SK-N-SH (cell line): ENCODE measurements around the gene OR4S1. TPM values are rescaled to one million over a fixed set of nuclear protein-coding genes. Genes with fewer than 3 reads are reported as not detected.

ENCODE experiments used
- CTCF ChIA-PET: fragments of 300-600, 350-600 bp; formaldehyde crosslinking; extraction: SDS; loops from one replicate; lab custom pipeline; 2021; lab: Yijun Ruan, JAX
- POLR2A ChIA-PET: fragments of 350-600 bp; sonication (Branson Sonifier 250); formaldehyde crosslinking; extraction: SDS; loops from one replicate; lab custom pipeline; 2020; ENCODE audit warnings: antibody characterized with exemption, inconsistent platforms; lab: Yijun Ruan, JAX
- DNase-seq: peaks from one replicate; pipeline ENCODE4 v3.0.0; 2012
- H2AFZ ChIP-seq: fragments of 200-600 bp; sonication (generic); 2 replicates; pipeline ENCODE4 v1.8.1; 2016; ENCODE audit warnings: antibody characterized with exemption, mild to moderate bottlenecking, low read depth
- H3F3A ChIP-seq: fragments of 200-600 bp; sonication (generic); replicated peaks from 2 replicates; pipeline ENCODE3; 2016; ENCODE audit warnings: antibody characterized with exemption, mild to moderate bottlenecking; ENCODE audit not compliant: insufficient read depth
- H3K27ac ChIP-seq, 2 experiments: fragments of 200-500 bp in 1 of 2; fragments of 200-600 bp in 1 of 2; sonication (Bioruptor generic) in 1 of 2; sonication (generic), shearing (Covaris generic) in 1 of 2; 2 replicates each; pipeline versions ENCODE4 v1.5.1 to v1.6.1; 2014 to 2016; ENCODE audit warnings: low read depth in 2 of 2, inconsistent platforms in 1 of 2, low read length in 1 of 2, mild to moderate bottlenecking in 1 of 2, mixed read lengths in 1 of 2
- H3K27me3 ChIP-seq: fragments of 200-600 bp; sonication (generic), shearing (Covaris generic); 2 replicates; pipeline ENCODE4 v1.6.1; 2016; ENCODE audit warnings: mixed run types; ENCODE audit not compliant: insufficient read depth
- H3K36me3 ChIP-seq, 2 experiments: fragments of 200-500 bp in 1 of 2; fragments of 200-600 bp in 1 of 2; sonication (Bioruptor generic) in 1 of 2; sonication (generic) in 1 of 2; replicated peaks in 1 of 2; 2 replicates each; pipeline versions ENCODE3 to v1.5.1; 2014 to 2016; ENCODE audit warnings: low read length in 1 of 2, mild to moderate bottlenecking in 1 of 2; ENCODE audit not compliant: insufficient read depth in 2 of 2, control insufficient read depth in 1 of 2
- H3K4me1 ChIP-seq, 2 experiments: fragments of 200-500 bp in 1 of 2; fragments of 200-600 bp in 1 of 2; sonication (Bioruptor generic) in 1 of 2; sonication (generic), shearing (Covaris generic) in 1 of 2; 2 replicates each; pipeline versions ENCODE4 v1.5.1 to v1.6.1; 2014 to 2016; ENCODE audit warnings: low read depth in 1 of 2, low read length in 1 of 2, mixed run types in 1 of 2; ENCODE audit not compliant: insufficient read depth in 2 of 2, control insufficient read depth in 1 of 2
- H3K4me2 ChIP-seq: fragments of 200-600 bp; sonication (generic), shearing (Covaris generic); 2 replicates; pipeline ENCODE4 v1.6.1; 2017; ENCODE audit warnings: mixed run types
- H3K4me3 ChIP-seq, 2 experiments: fragments of 200-500 bp in 1 of 2; fragments of 200-600 bp in 1 of 2; sonication (Bioruptor generic) in 1 of 2; sonication (generic), shearing (Covaris generic) in 1 of 2; 2 replicates each; pipeline versions ENCODE4 v1.5.1 to v1.8.1; 2014 to 2016; ENCODE audit warnings: low read depth in 2 of 2, inconsistent platforms in 1 of 2, low read length in 1 of 2, mild to moderate bottlenecking in 1 of 2, mixed read lengths in 1 of 2, moderate library complexity in 1 of 2
- H3K79me2 ChIP-seq: fragments of 200-600 bp; sonication (generic); 2 replicates; pipeline ENCODE4 v1.8.1; 2017; ENCODE audit warnings: mild to moderate bottlenecking; ENCODE audit not compliant: insufficient read depth
- H3K9ac ChIP-seq: fragments of 200-600 bp; sonication (generic); 2 replicates; pipeline ENCODE4 v1.6.1; 2017; ENCODE audit warnings: mixed run types
- H3K9me2 ChIP-seq: fragments of 200-600 bp; sonication (generic); 2 replicates; pipeline ENCODE4 v1.6.1; 2017; ENCODE audit warnings: mixed run types
- H3K9me3 ChIP-seq: fragments of 200-600 bp; sonication (generic); 2 replicates; pipeline ENCODE4 v1.6.1; 2017; ENCODE audit warnings: mixed run types, mild to moderate bottlenecking, moderate library complexity
- H4K20me1 ChIP-seq: fragments of 200-600 bp; sonication (generic); 2 replicates; pipeline ENCODE4 v1.6.1; 2017; ENCODE audit warnings: mild to moderate bottlenecking, mixed run types; ENCODE audit not compliant: insufficient read depth
- ELF1 ChIP-seq: IDR thresholded peaks from 2 replicates; pipeline ENCODE4 v1.4.0; 2012
- EP300 ChIP-seq, 2 experiments: IDR thresholded peaks; 2 replicates each; pipeline versions ENCODE4 v1.4.0 to v1.6.1; 2012; ENCODE audit warnings: borderline replicate concordance in 1 of 2, low read depth in 1 of 2, low read length in 1 of 2
- FOXJ3 ChIP-seq: sonication (generic); formaldehyde crosslinking; IDR thresholded peaks from 2 replicates; pipeline ENCODE4 v1.5.1; 2020; ENCODE audit warnings: mild to moderate bottlenecking, missing genetic modification reagents
- GATA2 ChIP-seq: sonication (generic); formaldehyde crosslinking; IDR thresholded peaks from 2 replicates; pipeline ENCODE4 v1.5.0; 2020; ENCODE audit warnings: mild to moderate bottlenecking, missing genetic modification reagents
- IRF3 ChIP-seq: fragments of 150-350 bp; IDR thresholded peaks from 2 replicates; pipeline ENCODE4 v1.6.1; 2016; ENCODE audit warnings: mild to moderate bottlenecking, low read depth, low read length
- JUND ChIP-seq: IDR thresholded peaks from 2 replicates; pipeline ENCODE4 v1.4.0; 2012
- MAX ChIP-seq: IDR thresholded peaks from 2 replicates; pipeline ENCODE4 v1.4.0; 2012; ENCODE audit warnings: low read depth
- NFIC ChIP-seq: IDR thresholded peaks from 2 replicates; pipeline ENCODE4 v1.4.0; 2012; ENCODE audit warnings: borderline replicate concordance
- NRF1 ChIP-seq: IDR thresholded peaks from 2 replicates; pipeline ENCODE4 v1.6.1; 2012; ENCODE audit warnings: low read depth, mild to moderate bottlenecking, low read length
- POLR2AphosphoS5 ChIP-seq: IDR thresholded peaks from 2 replicates; pipeline ENCODE4 v1.6.1; 2012; ENCODE audit warnings: low read depth, low read length
- RCOR1 ChIP-seq: fragments of 150-350 bp; IDR thresholded peaks from 2 replicates; pipeline ENCODE4 v1.6.1; 2017; ENCODE audit warnings: antibody characterized with exemption, low read length
- SIN3A ChIP-seq: IDR thresholded peaks from 2 replicates; pipeline ENCODE4 v1.6.1; 2012; ENCODE audit warnings: low read depth, mild to moderate bottlenecking, low read length, moderate library complexity, borderline replicate concordance
- TAF1 ChIP-seq: IDR thresholded peaks from 2 replicates; pipeline ENCODE4 v1.6.1; 2012; ENCODE audit warnings: low read depth, mild to moderate bottlenecking, low read length, moderate library complexity, borderline replicate concordance
- USF1 ChIP-seq: IDR thresholded peaks from 2 replicates; pipeline ENCODE4 v1.4.0; 2012; ENCODE audit warnings: low read depth, borderline replicate concordance
- WGBS: methylation state at CpG from one replicate; pipeline ENCODE4 v1.1.6; 2017; ENCODE audit warnings: low lambda C conversion rate; 5-methylcytosine and 5-hydroxymethylcytosine counted together
- polyA plus RNA-seq, 3 experiments: library from polyadenylated mRNA; depleted of rRNA; stranded (reverse); fragments of >200 nt; gene quantifications; 2 replicates each; pipeline ENCODE4 v1.2.3, GENCODE V29; 2012

OR4S1 gene
- polyA plus RNA-seq, 1 of the 3 experiments (the other 2 are of a cell fraction): not detected

- Histone ChIP-seq H3K36me3 (no peaks in the 10 kb centered on the region), H3K9me2 (no peaks in the 10 kb centered on the region)
- CTCF ChIA-PET: no interaction called here
- TF ChIP-seq IRF3 (no peak), POLR2AphosphoS5 (no peak), JUND (no peak), ELF1 (no peak), TAF1 (no peak), SIN3A (no peak)
- TF ChIP-seq, all 33 proteins: peak for 0
- H3K4me1 ChIP-seq: no peaks in the 10 kb centered on the region
- no peaks in the 10 kb centered on the region for H3K79me2 ChIP-seq
- no peak overlapping the region for H3K27ac ChIP-seq
- H3K4me3 ChIP-seq: no peak overlapping the region
- POLR2A ChIA-PET: no interaction called here
- H3F3A ChIP-seq: no peaks in the 10 kb centered on the region
- H3K4me2 ChIP-seq: no peak overlapping the region
- no peak for DNase-seq
- H2AFZ ChIP-seq: no peak overlapping the region
- WGBS: 12% methylated on average over 4 of the region's 4 CpGs
- H4K20me1 ChIP-seq: no peaks in the 10 kb centered on the region
- no peak overlapping the region for H3K9ac ChIP-seq
- no peaks in the 10 kb centered on the region for H3K27me3 ChIP-seq
- H3K9me3 ChIP-seq: no peaks in the 10 kb centered on the region
Measured at GRCh38 chr11:48354013-48354412, 48.0 kb downstream of the OR4S1 start.

GRCh38 chr11:48354677-48355076 lies 48.7 kb downstream of the OR4S1 start:
- no peaks in the 10 kb centered on the region for H3K36me3 ChIP-seq
- H3K9me3 ChIP-seq: no peaks in the 10 kb centered on the region
- H3K4me1 ChIP-seq: no peaks in the 10 kb centered on the region
- H3K9me2 ChIP-seq: no peaks in the 10 kb centered on the region
- no peak overlapping the region for H3K4me2 ChIP-seq
- no peaks in the 10 kb centered on the region for H3K79me2 ChIP-seq
- H3K4me3 ChIP-seq: no peak overlapping the region
- TF ChIP-seq JUND (no peak), MAX (no peak), USF1 (no peak), EP300 (IDR thresholded peaks at IDR 0.05; ENCODE audit: borderline replicate concordance in 1 of 2, low read depth in 1 of 2, low read length in 1 of 2) (no peak), GATA2 (CRISPR knock-in tag) (no peak), FOXJ3 (no peak), NFIC (no peak), RCOR1 (no peak), NRF1 (no peak)
- POLR2A ChIA-PET: no interaction called here
- no peak overlapping the region for H3K9ac ChIP-seq
- CTCF ChIA-PET: no interaction called here
- H3K27me3 ChIP-seq: no peaks in the 10 kb centered on the region
- H3K27ac ChIP-seq: no peak overlapping the region
- DNase-seq: no peak
- H2AFZ ChIP-seq: no peak overlapping the region
- H4K20me1 ChIP-seq: no peaks in the 10 kb centered on the region
- 13% methylated on average over 1 of the region's 1 CpG for WGBS
- no peaks in the 10 kb centered on the region for H3F3A ChIP-seq

Other genes starting within 250 kb of the OR4S1 start
- gene OR4B1, start 89.4 kb upstream of the OR4S1 start, polyA plus RNA-seq (2012; rRNA removed): not detected in 2 replicates
- gene OR4X2, start 61.1 kb upstream of the OR4S1 start, polyA plus RNA-seq (2012; rRNA removed): not detected in 2 replicates
- gene OR4X1, start 42.4 kb upstream of the OR4S1 start, polyA plus RNA-seq (2012; rRNA removed): not detected in 2 replicates
- gene OR4C3, start 18.7 kb downstream of the OR4S1 start, polyA plus RNA-seq (2012; rRNA removed): not detected in 2 replicates
- not detected in 2 replicates for gene OR4C5, start 60.2 kb downstream of the OR4S1 start, polyA plus RNA-seq (2012; rRNA removed)
- not detected in 2 replicates for gene OR4A47, start 182.6 kb downstream of the OR4S1 start, polyA plus RNA-seq (2012; rRNA removed)